RWPE1 (cell line): Measurements from ENCODE around the gene CTBP1.
"Not testable (repeated sequence)": the region's sequence is repeated elsewhere in the genome, so short reads cannot be mapped to it uniquely, and the experiment has no call there.

Experiments
- CTCF ChIA-PET: fragments of 350-600 bp; sonication (Branson Sonifier 250); formaldehyde crosslinking; extraction: SDS; loops from one replicate; lab custom pipeline; 2021; lab: Yijun Ruan, JAX
- POLR2A ChIA-PET: fragments of 400-600 bp; formaldehyde crosslinking; extraction: SDS; loops from one replicate; lab custom pipeline; 2020; ENCODE audit warnings: antibody characterized with exemption; ENCODE audit not compliant: low non-redundant PET; lab: Yijun Ruan, JAX
- DNase-seq: peaks from one replicate; pipeline ENCODE4 v3.0.0; 2012; ENCODE audit warnings: low spot score
- H3K27ac ChIP-seq: fragments of 450-650 bp; 2 replicates; pipeline ENCODE4 v1.5.1; 2017
- TF ChIP-seq, protein P1 (sequence below): fragments of 450-650 bp; conservative IDR thresholded peaks from 2 replicates; pipeline ENCODE4 v1.5.1; 2017; ENCODE audit warnings: low read depth, mild to moderate bottlenecking

Gene CTBP1

GRCh38 chr4:1240721-1241465 lies 8.0 kb downstream of the CTBP1 start:
- ChIA-PET POLR2A (no interaction called here), CTCF (no interaction called here)
- no peak for DNase-seq
- TF ChIP-seq, protein P1, sequence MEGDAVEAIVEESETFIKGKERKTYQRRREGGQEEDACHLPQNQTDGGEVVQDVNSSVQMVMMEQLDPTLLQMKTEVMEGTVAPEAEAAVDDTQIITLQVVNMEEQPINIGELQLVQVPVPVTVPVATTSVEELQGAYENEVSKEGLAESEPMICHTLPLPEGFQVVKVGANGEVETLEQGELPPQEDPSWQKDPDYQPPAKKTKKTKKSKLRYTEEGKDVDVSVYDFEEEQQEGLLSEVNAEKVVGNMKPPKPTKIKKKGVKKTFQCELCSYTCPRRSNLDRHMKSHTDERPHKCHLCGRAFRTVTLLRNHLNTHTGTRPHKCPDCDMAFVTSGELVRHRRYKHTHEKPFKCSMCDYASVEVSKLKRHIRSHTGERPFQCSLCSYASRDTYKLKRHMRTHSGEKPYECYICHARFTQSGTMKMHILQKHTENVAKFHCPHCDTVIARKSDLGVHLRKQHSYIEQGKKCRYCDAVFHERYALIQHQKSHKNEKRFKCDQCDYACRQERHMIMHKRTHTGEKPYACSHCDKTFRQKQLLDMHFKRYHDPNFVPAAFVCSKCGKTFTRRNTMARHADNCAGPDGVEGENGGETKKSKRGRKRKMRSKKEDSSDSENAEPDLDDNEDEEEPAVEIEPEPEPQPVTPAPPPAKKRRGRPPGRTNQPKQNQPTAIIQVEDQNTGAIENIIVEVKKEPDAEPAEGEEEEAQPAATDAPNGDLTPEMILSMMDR = no peak
- peak overlapping the region; percentile 6; the same call in 1 of the 2 replicates for H3K27ac ChIP-seq

DNA sequence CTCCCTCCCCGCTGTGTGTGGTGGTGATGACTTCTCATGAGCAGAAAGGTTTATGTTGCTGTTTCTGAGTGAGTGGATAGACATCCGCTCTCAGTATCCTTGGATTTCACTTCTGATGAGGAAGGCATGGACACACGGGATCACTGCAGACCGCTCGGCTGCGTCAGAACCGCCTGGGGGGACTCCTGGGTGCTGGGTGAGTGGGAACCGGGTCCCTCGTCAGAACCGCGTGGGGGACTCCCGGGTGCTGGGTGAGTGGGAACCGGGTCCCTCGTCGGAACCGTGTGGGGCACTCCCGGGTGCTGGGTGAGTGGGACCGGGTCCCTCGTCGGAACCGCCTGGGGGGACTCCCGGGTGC lies 9.0 kb downstream of the CTBP1 start:
- ChIA-PET POLR2A (no interaction called here), CTCF (no interaction called here)
- DNase-seq = no peak
- TF ChIP-seq, protein P1 = no peak
- H3K27ac ChIP-seq = no peak overlapping the region

GRCh38 chr4:1239141-1239949 lies 9.6 kb downstream of the CTBP1 start:
- TF ChIP-seq, protein P1 = no peak
- H3K27ac ChIP-seq = peak overlapping the region; percentile 51
- CTCF ChIA-PET = no interaction called here
- no peak for DNase-seq
- POLR2A ChIA-PET = no interaction called here

DNA sequence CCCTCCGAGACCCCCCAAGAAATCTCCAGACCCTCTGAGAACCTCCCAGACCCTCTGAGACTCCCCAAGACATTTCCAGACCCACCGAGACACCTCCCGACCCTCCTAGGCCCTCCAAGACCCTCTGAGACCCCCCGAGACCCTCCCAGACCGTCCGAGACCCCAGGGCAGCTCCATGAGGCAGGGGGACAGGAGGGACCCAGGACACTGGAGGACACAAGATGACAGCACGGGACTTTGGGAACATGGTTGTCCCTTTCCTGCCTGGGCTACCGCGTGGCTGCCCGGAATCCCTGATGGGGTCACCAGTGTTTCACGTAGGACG lies 10.3 kb downstream of the CTBP1 start:
- POLR2A ChIA-PET = no interaction called here
- no peak for DNase-seq
- TF ChIP-seq, protein P1 = no peak
- CTCF ChIA-PET = no interaction called here
- peak overlapping the region; percentile 51 for H3K27ac ChIP-seq

DNA sequence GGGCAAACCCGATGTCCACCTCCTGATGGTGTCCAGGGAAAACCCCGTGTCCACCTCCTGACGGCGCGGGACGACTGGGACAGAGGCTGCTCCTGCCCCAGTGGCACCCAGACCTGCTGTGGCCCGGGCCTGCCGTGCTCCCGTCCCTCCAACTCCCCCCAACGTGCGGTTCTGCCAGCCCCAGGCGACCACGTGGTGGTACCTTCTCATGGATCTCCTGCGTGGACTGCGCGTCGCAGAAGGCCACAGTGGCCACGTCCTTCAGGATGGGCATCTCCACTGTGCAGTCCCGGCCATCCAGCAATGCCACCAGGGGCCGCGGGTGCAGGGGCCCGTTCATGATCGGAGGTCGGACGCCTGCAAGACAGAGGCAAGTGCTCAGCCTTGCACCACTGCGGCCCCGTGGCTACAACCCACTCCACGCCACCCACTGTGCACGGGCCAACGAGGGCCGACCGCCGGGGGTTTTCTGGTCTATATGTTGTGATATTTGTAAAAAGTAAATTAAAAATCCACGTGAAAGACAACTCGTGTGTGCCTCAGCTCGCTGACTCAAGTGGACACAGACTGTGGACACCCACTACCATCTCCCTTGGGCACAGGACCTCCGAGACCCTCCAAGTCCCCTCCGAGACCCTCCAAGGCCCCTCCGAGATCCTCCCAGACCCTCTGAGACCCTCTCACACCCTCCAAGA lies 10.8 kb downstream of the CTBP1 start:
- CTCF ChIA-PET = no interaction called here
- TF ChIP-seq, protein P1 = no peak
- POLR2A ChIA-PET = no interaction called here
- H3K27ac ChIP-seq = peak overlapping the region; percentile 51; the same call in 1 of the 2 replicates
- DNase-seq = no peak

DNA sequence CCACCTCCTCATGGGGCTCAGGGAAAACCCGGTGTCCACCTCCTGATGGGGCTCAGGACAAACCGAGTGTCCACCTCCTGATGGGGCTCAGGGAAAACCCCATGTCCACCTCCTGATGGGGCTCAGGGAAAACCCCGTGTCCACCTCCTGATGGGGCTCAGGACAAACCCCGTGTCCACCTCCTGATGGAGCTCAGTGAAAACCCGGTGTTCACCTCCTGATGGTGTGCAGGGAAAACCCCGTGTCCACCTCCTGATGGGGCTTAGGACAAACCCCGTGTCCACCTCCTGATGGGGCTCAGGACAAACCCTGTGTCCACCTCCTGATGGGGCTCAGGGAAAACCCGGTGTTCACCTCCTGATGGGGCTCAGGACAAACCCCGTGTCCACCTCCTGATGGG lies 11.7 kb downstream of the CTBP1 start:
- POLR2A ChIA-PET, H3K27ac ChIP-seq, DNase-seq, CTCF ChIA-PET: not testable (repeated sequence)

- POLR2A ChIA-PET, DNase-seq, H3K27ac ChIP-seq, CTCF ChIA-PET: not testable (repeated sequence)
Measured at GRCh38 chr4:1236836-1237235, 12.1 kb downstream of the CTBP1 start.
